Measurements from ENCODE around the gene TDRD6. TPM values are rescaled to one million over a fixed set of nuclear protein-coding genes. Genes with fewer than 3 reads are reported as not detected.
"Not testable (repeated sequence)": the region's sequence is repeated elsewhere in the genome, so short reads cannot be mapped to it uniquely, and the experiment has no call there.

TDRD6 gene
- total RNA-seq (2021; fragmentation: NEBNext Ultra II Directional; extraction: Animal tissue kit (Norgen Biotek cat#: 25700)), result not detected
- long read RNA-seq, result 0 reads

DNA sequence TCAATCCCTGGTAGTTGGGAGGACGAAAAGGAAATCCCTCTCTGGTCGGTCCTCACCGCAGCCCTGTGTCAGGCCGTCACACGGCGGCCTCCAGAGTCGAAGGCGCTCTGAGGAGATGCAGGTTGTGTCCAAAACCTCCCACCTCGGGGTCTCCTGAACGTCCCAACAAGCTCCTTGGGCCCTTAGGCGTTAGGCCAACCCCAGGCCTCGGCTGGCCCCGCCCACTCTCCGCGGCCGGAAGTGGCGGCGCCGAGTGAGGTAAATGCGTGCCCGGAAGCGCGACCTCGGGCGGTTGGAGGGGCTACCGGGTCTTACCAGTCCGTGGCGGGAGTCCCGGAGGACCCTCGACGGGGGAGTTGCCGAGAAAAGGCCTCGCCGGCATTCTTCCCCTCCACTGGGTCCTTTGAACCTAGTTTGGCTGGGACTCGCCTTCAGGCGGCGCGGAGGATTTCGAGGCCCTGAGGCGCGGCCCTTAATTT, at the start of gene TDRD6:
TSS of gene TDRD6 (plus strand) at position 267 of the 479 bp plus-strand sequence. CDS start 244 bp downstream, outside the sequence.
- TF ChIP-seq, protein P1, sequence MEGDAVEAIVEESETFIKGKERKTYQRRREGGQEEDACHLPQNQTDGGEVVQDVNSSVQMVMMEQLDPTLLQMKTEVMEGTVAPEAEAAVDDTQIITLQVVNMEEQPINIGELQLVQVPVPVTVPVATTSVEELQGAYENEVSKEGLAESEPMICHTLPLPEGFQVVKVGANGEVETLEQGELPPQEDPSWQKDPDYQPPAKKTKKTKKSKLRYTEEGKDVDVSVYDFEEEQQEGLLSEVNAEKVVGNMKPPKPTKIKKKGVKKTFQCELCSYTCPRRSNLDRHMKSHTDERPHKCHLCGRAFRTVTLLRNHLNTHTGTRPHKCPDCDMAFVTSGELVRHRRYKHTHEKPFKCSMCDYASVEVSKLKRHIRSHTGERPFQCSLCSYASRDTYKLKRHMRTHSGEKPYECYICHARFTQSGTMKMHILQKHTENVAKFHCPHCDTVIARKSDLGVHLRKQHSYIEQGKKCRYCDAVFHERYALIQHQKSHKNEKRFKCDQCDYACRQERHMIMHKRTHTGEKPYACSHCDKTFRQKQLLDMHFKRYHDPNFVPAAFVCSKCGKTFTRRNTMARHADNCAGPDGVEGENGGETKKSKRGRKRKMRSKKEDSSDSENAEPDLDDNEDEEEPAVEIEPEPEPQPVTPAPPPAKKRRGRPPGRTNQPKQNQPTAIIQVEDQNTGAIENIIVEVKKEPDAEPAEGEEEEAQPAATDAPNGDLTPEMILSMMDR (IDR thresholded peaks at IDR 0.05), result no peak
- H3K36me3 Mint-ChIP-seq (ENCODE audit: low read depth), result no peaks in the 10 kb centered on the region; the same call in 1 of the 2 replicates
- H3K27me3 Mint-ChIP-seq (ENCODE audit: insufficient read depth), result peaks cover 2% of the 10 kb centered on the region; the same call in 1 of the 2 replicates
- no peaks in the 10 kb centered on the region for H3K4me1 Mint-ChIP-seq (ENCODE audit: low read depth)
- DNase-seq, result no peak
- no peak within 1 kb of the TSS for H3K4me3 Mint-ChIP-seq
- no peak within 1 kb of the TSS for H3K27ac Mint-ChIP-seq
- peaks cover 19% of the 10 kb centered on the region for H3K9me3 Mint-ChIP-seq

- H3K9me3 Mint-ChIP-seq, result no peaks in the 10 kb centered on the region
These were observed 49.8 kb upstream of the TDRD6 start for GRCh38 chr6:46637933-46638332.

GRCh38 chr6:46638650-46639049, 49.0 kb upstream of the TDRD6 start:
- no peaks in the 10 kb centered on the region for H3K36me3 Mint-ChIP-seq (ENCODE audit: low read depth)
- H3K9me3 Mint-ChIP-seq, result no peaks in the 10 kb centered on the region
- no peak overlapping the region for H3K27ac Mint-ChIP-seq
- no peak overlapping the region for H3K4me3 Mint-ChIP-seq
- H3K4me1 Mint-ChIP-seq (ENCODE audit: low read depth), result no peaks in the 10 kb centered on the region
- DNase-seq, result no peak
- TF ChIP-seq, protein P1 (IDR thresholded peaks at IDR 0.05), result no peak
- H3K27me3 Mint-ChIP-seq (ENCODE audit: insufficient read depth), result peaks cover 5% of the 10 kb centered on the region

More at GRCh38 chr6:46637933-46638332, 49.8 kb upstream of the TDRD6 start:
- Mint-ChIP-seq H3K27ac (no peak overlapping the region), H3K4me3 (no peak overlapping the region), H3K36me3 (ENCODE audit: low read depth) (no peaks in the 10 kb centered on the region), H3K4me1 (ENCODE audit: low read depth) (no peaks in the 10 kb centered on the region), H3K27me3 (ENCODE audit: insufficient read depth) (peaks cover 5% of the 10 kb centered on the region)
- TF ChIP-seq, protein P1 (IDR thresholded peaks at IDR 0.05), result no peak
- DNase-seq, result no peak

DNA sequence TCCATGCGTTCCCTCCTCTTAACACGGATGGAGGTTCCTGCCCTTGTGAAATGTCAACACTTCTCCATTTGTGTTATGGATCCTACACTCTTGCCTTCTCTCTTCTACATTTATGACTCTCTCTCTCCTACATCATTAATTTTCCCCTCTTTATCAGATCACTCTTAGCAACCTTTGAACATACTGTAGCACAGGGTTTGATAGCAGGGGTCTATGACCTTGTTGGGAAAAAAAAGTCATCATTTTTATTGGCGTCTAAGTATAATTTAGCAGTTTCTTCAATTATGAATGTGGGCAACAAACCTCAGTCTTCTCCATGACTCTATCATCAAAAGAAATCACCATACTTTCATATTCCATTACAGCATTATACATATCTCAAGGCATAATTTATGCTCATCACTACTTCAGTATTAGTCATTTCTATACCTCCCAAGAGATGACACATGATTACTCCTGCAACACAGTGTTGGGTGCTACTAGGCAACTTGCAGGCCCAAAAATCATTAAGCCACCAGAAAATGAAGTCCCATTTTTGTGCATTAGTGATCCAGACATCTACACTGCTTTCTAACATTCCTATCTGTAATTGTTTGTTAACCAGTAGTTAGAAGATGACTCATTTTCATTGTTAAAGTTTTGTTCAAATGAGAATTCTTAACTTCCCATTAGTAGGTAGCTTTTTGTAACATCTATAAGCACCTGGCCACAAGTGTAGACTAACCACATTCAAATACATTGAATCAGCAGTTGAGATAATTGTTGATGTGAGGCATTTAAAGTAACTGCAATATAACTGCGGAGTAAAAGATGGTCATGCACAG, 44.5 kb upstream of the TDRD6 start:
- DNase-seq, result no peak
- Mint-ChIP-seq H3K36me3 (ENCODE audit: low read depth) (no peaks in the 10 kb centered on the region), H3K27me3 (ENCODE audit: insufficient read depth) (peaks cover 5% of the 10 kb centered on the region), H3K4me3 (no peak overlapping the region), H3K9me3 (no peaks in the 10 kb centered on the region), H3K27ac (no peak overlapping the region), H3K4me1 (ENCODE audit: low read depth) (no peaks in the 10 kb centered on the region)
- TF ChIP-seq, protein P1 (IDR thresholded peaks at IDR 0.05), result no peak

DNA sequence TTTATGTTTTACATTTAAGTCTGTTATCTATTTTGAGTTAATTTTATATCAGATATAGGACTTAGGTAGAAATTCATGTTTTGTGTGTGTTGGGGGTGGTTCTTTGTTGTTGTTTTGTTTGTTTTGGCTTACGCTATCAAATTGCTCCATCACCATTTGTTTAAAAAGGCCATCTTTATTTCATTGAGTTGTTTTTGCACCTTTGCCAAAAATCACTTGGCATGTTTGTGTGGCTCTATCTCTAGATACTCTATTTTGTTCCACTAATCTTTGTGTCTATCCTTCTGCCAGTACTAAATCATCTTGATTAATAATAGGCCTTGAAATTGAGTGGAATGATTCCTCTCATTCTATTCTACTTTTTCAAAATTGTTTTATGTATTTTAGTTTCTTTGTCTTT, 42.4 kb upstream of the TDRD6 start:
- no peak overlapping the region for H3K27ac Mint-ChIP-seq
- no peak for DNase-seq
- H3K27me3 Mint-ChIP-seq (ENCODE audit: insufficient read depth), result no peaks in the 10 kb centered on the region; the same call in 1 of the 2 replicates
- no peaks in the 10 kb centered on the region for H3K4me1 Mint-ChIP-seq (ENCODE audit: low read depth)
- H3K9me3 Mint-ChIP-seq, result no peaks in the 10 kb centered on the region
- no peaks in the 10 kb centered on the region for H3K36me3 Mint-ChIP-seq (ENCODE audit: low read depth)
- TF ChIP-seq, protein P1 (IDR thresholded peaks at IDR 0.05), result no peak
- no peak overlapping the region for H3K4me3 Mint-ChIP-seq

DNA sequence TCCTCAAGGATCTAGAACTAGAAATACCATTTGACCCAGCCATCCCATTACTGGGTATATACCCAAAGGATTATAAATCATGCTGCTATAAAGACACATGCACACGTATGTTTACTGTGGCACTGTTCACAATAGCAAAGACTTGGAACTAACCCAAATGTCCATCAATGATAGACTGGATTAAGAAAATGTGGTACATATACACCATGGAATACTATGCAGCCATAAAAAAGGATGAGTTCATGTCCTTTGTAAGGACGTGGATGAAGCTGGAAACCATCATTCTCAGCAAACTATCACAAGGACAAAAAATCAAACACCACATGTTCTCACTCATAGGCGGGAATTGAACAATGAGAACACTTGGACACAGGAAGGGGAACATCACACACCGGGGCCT, 39.6 kb upstream of the TDRD6 start:
- H3K4me3 Mint-ChIP-seq; DNase-seq; H3K27me3 Mint-ChIP-seq (ENCODE audit: insufficient read depth); H3K36me3 Mint-ChIP-seq (ENCODE audit: low read depth); H3K9me3 Mint-ChIP-seq; H3K27ac Mint-ChIP-seq; H3K4me1 Mint-ChIP-seq (ENCODE audit: low read depth): not testable (repeated sequence)
